ENCODE measurements around the gene CTSA.
"Not testable (repeated sequence)": the region's sequence is repeated elsewhere in the genome, so short reads cannot be mapped to it uniquely, and the experiment has no call there.

Gene CTSA

GRCh38 chr20:45897289-45897688 is 6.2 kb downstream of the CTSA start:
- DNase-seq: no peak

- DNase-seq: no peak
Observed at GRCh38 chr20:45897692-45898091, 6.6 kb downstream of the CTSA start.

DNA sequence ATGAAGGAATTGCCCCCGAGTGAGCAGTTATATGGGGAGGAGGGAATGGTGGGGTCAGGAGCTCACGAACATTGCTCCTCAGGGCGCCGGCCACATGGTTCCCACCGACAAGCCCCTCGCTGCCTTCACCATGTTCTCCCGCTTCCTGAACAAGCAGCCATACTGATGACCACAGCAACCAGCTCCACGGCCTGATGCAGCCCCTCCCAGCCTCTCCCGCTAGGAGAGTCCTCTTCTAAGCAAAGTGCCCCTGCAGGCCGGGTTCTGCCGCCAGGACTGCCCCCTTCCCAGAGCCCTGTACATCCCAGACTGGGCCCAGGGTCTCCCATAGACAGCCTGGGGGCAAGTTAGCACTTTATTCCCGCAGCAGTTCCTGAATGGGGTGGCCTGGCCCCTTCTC is 7.2 kb downstream of the CTSA start:
- no peak for DNase-seq

DNA sequence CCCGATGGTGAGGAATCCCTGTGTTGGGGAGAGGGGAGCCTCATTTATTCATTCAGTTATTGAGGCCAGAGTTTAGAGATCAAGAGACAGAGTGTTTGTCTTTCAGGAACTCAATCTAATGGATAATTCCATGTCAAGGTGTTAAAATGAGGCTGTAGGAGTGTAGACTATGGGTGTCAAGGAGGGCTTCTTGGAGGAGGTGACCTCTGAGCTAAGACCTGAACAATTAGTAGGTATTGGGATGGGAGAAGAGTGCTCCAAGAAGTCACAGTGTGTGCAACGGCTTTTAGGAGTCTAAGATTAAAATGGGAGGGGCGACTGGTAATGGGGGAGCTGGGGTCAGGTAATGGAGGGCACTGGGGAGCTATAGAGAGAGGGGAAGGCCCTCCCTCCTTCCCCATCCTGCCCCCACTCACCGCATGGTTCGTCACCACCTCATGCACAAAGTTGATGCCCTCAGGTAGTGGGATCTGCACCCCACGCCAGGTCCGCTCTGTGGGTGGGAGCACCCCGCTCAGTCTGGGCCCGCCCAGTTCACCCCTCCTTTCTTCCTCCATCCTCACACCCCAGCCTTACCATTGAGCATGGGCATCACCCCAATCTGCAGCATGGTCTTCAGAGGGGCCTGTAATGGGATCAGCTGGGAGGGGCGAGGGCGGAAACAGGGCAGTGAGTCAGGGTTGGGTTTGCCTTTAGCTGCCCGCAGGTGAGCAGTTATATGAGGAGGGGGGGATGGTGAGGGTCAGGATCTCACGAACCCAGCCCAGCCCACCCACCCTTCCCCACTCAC is 8.1 kb downstream of the CTSA start:
- DNase-seq: no peak

DNA sequence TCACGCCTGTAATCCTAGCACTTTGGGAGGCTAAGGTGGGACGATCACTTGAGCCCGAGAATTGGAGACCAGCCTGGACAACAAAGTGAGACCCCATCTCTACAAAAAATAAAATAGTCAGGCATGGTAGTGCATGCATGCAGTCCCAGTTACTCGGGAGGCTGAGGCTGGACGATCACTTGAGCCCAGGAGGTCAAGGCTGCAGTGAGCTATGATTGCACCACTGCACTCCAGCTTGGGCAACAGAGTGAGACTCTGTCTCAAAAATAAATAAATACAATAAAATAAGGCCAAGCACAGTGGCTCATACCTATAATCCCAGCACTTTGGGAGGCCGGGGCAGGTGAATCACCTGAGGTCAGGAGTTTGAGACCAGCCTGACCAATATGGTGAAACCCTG is 10.2 kb downstream of the CTSA start:
- not testable (repeated sequence) for DNase-seq

GRCh38 chr20:45902199-45902701 is 11.1 kb downstream of the CTSA start:
- DNase-seq: no peak

DNA sequence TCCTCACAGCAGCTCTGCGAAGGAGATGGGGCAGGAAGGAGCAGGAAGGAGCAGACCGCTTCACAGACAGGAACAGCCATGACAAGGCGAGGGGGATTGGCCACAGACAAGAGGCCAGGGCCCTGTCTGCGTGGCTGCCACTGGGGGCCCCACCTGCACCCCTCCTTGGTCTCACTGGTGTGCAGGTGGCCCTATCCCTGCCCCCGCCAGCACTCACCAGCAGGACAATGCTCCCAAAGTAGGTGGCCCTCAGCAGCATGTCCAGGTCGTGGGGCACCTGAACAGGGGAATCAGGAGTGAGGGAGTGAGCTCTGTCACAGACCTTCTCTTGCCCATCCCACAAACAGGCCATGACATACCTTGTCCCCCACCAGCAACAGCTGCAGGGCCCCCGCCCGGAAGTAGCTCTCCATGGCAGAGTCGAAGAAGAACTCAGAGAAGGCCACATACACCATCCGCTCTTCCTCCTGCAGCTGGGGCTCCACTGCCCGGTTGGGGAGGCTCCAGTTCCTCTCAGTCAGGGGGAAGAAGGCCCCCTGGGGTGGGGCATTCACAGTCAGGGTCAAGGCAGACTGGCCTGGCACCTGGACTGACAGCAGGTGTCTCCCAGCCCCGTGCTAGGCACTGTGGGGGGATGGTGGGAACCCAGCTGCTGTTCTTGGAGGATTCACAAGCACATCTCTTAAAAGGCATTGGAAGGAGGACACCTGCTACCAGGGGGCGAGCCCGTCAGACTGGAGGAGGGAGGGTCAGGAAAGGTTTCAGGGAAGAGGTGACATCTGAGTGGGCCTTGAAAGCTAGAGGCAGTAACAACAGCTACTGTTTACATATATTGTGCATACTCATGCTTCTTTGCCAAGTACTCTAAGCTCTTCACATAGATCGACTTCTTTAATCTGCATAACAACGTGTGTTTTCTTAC is 13.7 kb downstream of the CTSA start:
- no peak for DNase-seq

DNA sequence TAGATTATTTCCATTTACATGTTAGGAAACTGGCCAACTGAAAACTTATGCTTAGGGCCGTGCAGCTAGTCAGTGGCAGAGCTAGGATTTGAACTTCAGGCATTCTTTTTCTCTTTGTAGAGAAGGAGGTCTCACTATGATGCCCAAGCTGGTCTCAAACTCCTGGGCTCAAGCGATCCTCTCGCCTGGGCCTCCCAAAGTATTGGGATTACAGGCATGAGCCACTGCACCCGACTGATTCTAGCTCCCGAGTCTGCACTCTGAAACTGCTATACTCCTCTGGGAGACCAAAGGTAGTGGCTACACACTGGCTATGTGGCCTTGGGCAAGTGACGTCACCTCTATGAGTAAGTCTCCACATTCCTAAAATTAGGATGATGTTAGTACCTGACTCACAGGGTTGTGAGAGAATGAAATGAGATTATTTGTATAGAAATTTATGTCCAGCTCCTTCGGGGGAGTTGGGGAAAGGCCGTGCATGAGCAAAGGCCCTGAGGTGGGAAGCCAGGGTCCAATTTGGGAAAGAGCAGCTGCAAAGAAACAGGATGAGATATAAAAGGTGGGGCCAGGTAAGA is 14.5 kb downstream of the CTSA start:
- no peak for DNase-seq

- no peak for DNase-seq
Observed at GRCh38 chr20:45907219-45907948, 16.2 kb downstream of the CTSA start.

DNA sequence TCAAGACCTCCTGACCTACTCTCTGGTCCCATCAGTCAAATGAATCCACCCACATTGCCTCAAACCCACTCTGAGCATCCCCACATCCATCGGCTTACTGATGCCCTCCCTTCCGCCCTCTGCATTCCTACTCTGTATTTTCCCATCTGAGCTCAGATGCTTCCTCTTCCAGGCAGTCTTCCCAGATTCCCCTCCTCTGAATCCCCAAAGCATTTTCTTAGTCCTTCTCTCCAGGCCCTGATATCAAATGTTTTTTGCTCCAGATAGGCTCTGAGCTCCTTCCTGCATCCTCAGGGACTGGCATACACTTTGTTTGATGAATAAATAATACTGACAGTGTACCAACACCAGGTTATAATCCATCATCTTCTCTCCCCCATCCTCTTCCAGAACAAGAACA is 16.9 kb downstream of the CTSA start:
- no peak for DNase-seq

GRCh38 chr20:45909336-45909808 is 18.2 kb downstream of the CTSA start:
- no peak for DNase-seq

GRCh38 chr20:45909817-45910669 is 18.9 kb downstream of the CTSA start:
- DNase-seq: no peak

GRCh38 chr20:45910670-45911485 is 19.7 kb downstream of the CTSA start:
- DNase-seq: peak; percentile 94

DNA sequence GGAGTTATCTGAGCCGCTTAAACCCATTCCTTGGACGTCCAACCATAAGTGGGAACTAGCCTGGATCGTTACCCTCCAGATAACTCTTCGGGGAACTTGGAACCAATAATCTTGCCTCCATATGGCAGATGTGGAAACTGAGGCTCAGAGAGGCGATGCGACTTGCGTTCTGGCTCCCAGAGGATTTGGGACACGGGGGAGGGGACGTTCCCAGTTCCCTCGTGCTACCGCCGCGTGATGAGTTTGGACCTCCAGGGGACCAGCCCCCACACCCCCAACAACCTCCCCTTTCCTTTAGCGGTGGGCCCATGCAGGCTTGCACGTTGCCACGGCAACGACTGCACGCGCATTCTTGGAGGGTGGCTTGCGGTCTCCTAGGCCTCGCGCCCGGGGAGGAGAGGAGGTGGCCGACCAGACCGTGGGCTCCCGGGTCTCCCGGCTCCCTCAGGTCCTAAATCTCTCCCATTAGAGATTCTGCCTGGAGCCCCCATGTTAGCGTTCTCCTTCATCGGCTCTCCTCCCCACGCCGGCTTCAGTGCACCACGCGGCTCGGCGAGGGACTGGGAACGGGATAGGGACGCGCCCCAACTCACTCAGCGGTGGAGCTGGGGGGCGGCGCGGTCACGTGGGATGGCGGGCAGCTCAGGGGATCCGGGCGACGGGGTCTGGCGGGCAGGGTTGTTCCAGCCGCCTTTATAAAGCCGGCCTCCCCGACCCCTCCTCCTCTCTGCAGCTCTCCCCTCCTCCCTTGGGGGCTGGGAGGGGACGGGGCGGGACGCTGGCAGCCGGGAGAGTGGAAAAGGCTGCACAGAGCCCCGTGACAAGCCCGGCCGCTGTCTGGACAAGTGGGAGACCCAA is 20.6 kb downstream of the CTSA start, which contains the start of gene PLTP:
PLTP (minus strand) TSS at position 670 of the 858 bp plus-strand sequence. CDS start 703 bp downstream, outside the sequence.
- DNase-seq: peak; percentile 84

DNA sequence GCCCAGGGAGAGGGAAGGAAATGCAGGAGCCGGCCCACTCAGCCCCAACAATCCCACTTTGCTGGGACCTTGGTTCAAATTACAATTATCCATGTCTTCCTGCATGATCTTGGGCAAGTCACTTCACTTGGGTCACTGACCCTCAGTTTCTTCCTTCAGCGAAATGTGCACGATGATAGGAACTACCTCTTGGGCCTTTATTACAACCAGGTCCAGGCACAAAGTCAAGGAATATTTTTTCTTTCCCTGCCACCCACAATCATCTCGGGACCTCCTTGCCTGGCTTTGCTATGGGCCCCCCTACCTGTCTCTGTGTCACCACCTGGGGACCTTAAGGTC is 21.2 kb downstream of the CTSA start:
- no peak for DNase-seq

- no peak for DNase-seq
Observed at GRCh38 chr20:45913116-45913515, 22.0 kb downstream of the CTSA start.

DNA sequence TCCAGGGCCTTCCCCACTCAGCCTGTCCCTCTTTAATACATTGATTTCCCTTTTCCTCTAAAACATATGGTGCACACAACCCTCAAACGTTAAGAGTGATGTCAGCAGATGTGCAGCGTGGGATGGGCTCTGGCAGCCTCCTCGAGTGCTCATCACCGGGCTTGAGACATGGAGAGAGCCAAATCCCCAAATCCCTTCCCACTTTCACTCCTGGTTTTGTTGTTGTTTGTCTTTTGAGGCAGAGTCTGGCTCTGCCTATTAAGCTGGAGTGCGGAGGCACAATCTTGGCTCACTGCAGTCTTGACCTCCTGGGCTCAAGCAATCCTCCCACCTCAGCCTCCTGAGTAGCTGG is 26.6 kb downstream of the CTSA start:
- peak; percentile 76 for DNase-seq

DNA sequence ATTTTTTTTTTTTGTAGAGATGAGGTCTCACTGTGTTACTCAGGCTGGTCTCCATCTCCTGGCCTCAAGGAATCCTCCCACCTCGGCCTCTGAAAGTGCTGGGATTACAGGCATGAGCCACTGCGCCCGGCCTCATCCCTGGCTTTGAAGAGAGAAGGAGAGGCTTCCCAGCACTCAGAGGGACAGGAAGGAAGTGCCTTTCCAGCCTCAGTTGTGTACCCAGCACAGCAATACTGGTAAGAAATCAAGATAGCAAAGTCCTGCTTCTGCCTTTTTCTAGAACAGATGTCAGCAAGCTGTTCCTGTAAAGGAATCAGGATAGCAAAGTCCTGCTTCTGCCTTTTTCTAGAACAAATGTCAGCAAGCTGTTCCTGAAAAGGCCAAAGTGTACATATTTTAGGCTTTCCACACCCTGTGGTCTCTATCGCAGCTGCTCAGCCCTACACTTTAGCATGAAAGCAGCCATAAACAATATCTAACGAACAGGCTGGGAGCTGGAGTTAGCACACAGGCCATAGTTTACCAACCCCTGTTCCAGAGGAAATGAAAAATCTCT is 27.1 kb downstream of the CTSA start:
- DNase-seq: no peak

GRCh38 chr20:45918779-45919537 is 27.8 kb downstream of the CTSA start:
- no peak for DNase-seq
